Neural cell (in vitro differentiated cells): Measurements from ENCODE around the gene PTPN13. TPM values are rescaled to one million over a fixed set of nuclear protein-coding genes. Genes with fewer than 3 reads are reported as not detected.

ENCODE experiments used
- H2AFZ ChIP-seq: fragments of 200-600, 300-800 bp; sonication (generic), shearing (Covaris generic); 2 replicates; pipeline ENCODE4 v1.6.0; 2014; ENCODE audit warnings: low read depth, mild to moderate bottlenecking, antibody characterized with exemption, low read length, moderate library complexity
- H3F3A ChIP-seq: fragments of 200-600 bp; shearing (Covaris generic); 2 replicates; pipeline ENCODE4 v1.6.1; 2016; ENCODE audit warnings: mild to moderate bottlenecking, moderate library complexity, mixed read lengths, antibody characterized with exemption, low read length; ENCODE audit not compliant: insufficient read depth, poor library complexity, severe bottlenecking
- H3K27ac ChIP-seq: fragments of 200-600, 300-800 bp; sonication (generic), shearing (Covaris generic); 2 replicates; pipeline ENCODE4 v1.5.1; 2014; ENCODE audit warnings: mild to moderate bottlenecking, low read length, moderate library complexity
- H3K27me3 ChIP-seq: fragments of 300-800, 200-600 bp; sonication (generic), shearing (Covaris generic); 2 replicates; pipeline ENCODE4 v1.6.0; 2014; ENCODE audit warnings: mild to moderate bottlenecking, low read depth, low read length, moderate library complexity; ENCODE audit not compliant: insufficient read depth
- H3K36me3 ChIP-seq: fragments of 300-800, 200-600 bp; sonication (generic), shearing (Covaris generic); 2 replicates; pipeline ENCODE4 v1.5.1; 2014; ENCODE audit warnings: mild to moderate bottlenecking, antibody characterized with exemption, low read length, moderate library complexity; ENCODE audit not compliant: insufficient read depth
- H3K4me2 ChIP-seq: fragments of 300-800, 200-600 bp; sonication (generic), shearing (Covaris generic); 2 replicates; pipeline ENCODE4 v1.6.0; 2014; ENCODE audit warnings: mild to moderate bottlenecking, low read length
- H3K4me3 ChIP-seq: fragments of 300-800, 200-600 bp; sonication (generic), shearing (Covaris generic); 2 replicates; pipeline ENCODE4 v1.5.1; 2014; ENCODE audit warnings: mild to moderate bottlenecking, low read length, moderate library complexity
- H3K79me2 ChIP-seq: fragments of 200-600 bp; shearing (Covaris generic); replicated peaks from 2 replicates; pipeline ENCODE4 v1.6.0; 2014; ENCODE audit warnings: mild to moderate bottlenecking, low read length, moderate library complexity; ENCODE audit not compliant: insufficient read depth
- H3K9ac ChIP-seq: fragments of 300-800, 200-600 bp; sonication (generic), shearing (Covaris generic); 2 replicates; pipeline ENCODE4 v1.6.1; 2016; ENCODE audit warnings: mild to moderate bottlenecking, low read length, mixed read lengths
- H3K9me2 ChIP-seq: fragments of 200-600 bp; shearing (Covaris generic); 2 replicates; pipeline ENCODE4 v1.6.1; 2016; ENCODE audit warnings: mild to moderate bottlenecking, low read length, mixed read lengths; ENCODE audit not compliant: insufficient read depth
- H3K9me3 ChIP-seq: fragments of 200-600, 300-800 bp; sonication (generic), shearing (Covaris generic); 2 replicates; pipeline ENCODE4 v1.6.1; 2016; ENCODE audit warnings: mild to moderate bottlenecking, mixed run types, low read length, moderate library complexity, mixed read lengths
- H4K20me1 ChIP-seq: fragments of 200-600 bp; shearing (Covaris generic); 2 replicates; pipeline ENCODE4 v1.6.1; 2016; ENCODE audit warnings: mild to moderate bottlenecking, mixed run types; ENCODE audit not compliant: insufficient read depth
- EP300 ChIP-seq: fragments of 450-650 bp; conservative IDR thresholded peaks from 2 replicates; pipeline ENCODE4 v1.6.1; 2014; ENCODE audit warnings: antibody characterized with exemption, mild to moderate bottlenecking, moderate library complexity; ENCODE audit not compliant: poor library complexity, severe bottlenecking
- EZH2 ChIP-seq: fragments of 200-600, 300-800 bp; shearing (Covaris generic), sonication (generic); IDR thresholded peaks from 2 replicates; pipeline ENCODE4 v1.6.1; 2014; ENCODE audit warnings: antibody characterized with exemption, low read length, borderline replicate concordance, mild to moderate bottlenecking; ENCODE audit not compliant: insufficient read depth, poor library complexity, severe bottlenecking
- MXI1 ChIP-seq: fragments of 450-650 bp; conservative IDR thresholded peaks from 2 replicates; pipeline ENCODE4 v1.6.1; 2014; ENCODE audit warnings: antibody characterized with exemption, mild to moderate bottlenecking; ENCODE audit not compliant: poor library complexity, severe bottlenecking
- POLR2AphosphoS5 ChIP-seq: IDR thresholded peaks from 2 replicates; pipeline ENCODE4 v1.6.1; 2012
- RAD21 ChIP-seq: fragments of 450-650 bp; conservative IDR thresholded peaks from 2 replicates; pipeline ENCODE4 v1.6.1; 2014; ENCODE audit warnings: antibody characterized with exemption, mild to moderate bottlenecking, moderate library complexity
- SMC3 ChIP-seq: fragments of 450-650 bp; conservative IDR thresholded peaks from 2 replicates; pipeline ENCODE4 v1.6.1; 2014; ENCODE audit warnings: antibody characterized with exemption, mild to moderate bottlenecking, moderate library complexity; ENCODE audit not compliant: poor library complexity
- TAF1 ChIP-seq: IDR thresholded peaks from 2 replicates; pipeline ENCODE4 v1.6.1; 2012; ENCODE audit warnings: low read depth
- polyA plus RNA-seq: library from polyadenylated mRNA; depleted of rRNA; stranded (reverse); fragments of >200 nt; gene quantifications from 2 replicates; pipeline ENCODE4 v1.2.3, GENCODE V29; 2014
- TF ChIP-seq, protein P1 (sequence below): fragments of 450-650 bp; IDR thresholded peaks from 2 replicates; pipeline ENCODE4 v1.5.1; 2014; ENCODE audit warnings: antibody characterized with exemption, mild to moderate bottlenecking, moderate library complexity; ENCODE audit not compliant: poor library complexity, severe bottlenecking
- TF ChIP-seq, protein P2 (sequence below): IDR thresholded peaks from 2 replicates; pipeline ENCODE4 v1.6.1; 2012; ENCODE audit warnings: borderline replicate concordance

The PTPN13 gene
- polyA plus RNA-seq, 1 donor from 2014 or later, result 4.7 TPM

DNA sequence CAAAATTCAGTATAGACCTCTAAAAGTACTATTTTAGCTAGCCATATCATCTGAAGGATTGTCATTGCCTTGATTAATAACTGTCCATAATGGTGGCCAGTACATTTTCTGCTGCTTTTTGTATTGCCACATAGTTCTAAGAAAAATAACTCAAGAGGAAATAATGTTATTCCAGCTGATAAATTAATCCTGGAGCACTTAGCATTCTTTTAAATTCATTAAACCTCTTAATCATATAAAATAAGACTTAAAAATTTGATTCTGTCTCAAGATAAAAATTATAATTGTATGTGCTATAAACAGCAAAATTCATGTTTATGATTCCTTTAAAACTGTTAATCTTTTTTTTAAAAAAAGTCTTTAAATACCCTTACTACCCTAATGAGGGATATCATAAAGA is 12.7 kb downstream of the PTPN13 start:
- Histone ChIP-seq H3K4me3 (no peak overlapping the region), H3K9me2 (no peaks in the 10 kb centered on the region), H3K36me3 (no peaks in the 10 kb centered on the region), H2AFZ (no peak overlapping the region), H3F3A (no peaks in the 10 kb centered on the region), H3K27me3 (no peaks in the 10 kb centered on the region), H3K9ac (no peak overlapping the region), H3K4me2 (no peak overlapping the region), H4K20me1 (no peaks in the 10 kb centered on the region), H3K27ac (no peak overlapping the region), H3K9me3 (no peaks in the 10 kb centered on the region), H3K79me2 (peaks cover 52% of the 10 kb centered on the region)
- TF ChIP-seq MXI1 (no peak), SMC3 (no peak), EZH2 (no peak), TAF1 (no peak), RAD21 (no peak), EP300 (no peak), POLR2AphosphoS5 (no peak)
- TF ChIP-seq, protein P1, sequence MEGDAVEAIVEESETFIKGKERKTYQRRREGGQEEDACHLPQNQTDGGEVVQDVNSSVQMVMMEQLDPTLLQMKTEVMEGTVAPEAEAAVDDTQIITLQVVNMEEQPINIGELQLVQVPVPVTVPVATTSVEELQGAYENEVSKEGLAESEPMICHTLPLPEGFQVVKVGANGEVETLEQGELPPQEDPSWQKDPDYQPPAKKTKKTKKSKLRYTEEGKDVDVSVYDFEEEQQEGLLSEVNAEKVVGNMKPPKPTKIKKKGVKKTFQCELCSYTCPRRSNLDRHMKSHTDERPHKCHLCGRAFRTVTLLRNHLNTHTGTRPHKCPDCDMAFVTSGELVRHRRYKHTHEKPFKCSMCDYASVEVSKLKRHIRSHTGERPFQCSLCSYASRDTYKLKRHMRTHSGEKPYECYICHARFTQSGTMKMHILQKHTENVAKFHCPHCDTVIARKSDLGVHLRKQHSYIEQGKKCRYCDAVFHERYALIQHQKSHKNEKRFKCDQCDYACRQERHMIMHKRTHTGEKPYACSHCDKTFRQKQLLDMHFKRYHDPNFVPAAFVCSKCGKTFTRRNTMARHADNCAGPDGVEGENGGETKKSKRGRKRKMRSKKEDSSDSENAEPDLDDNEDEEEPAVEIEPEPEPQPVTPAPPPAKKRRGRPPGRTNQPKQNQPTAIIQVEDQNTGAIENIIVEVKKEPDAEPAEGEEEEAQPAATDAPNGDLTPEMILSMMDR, result no peak
- TF ChIP-seq, protein P2, sequence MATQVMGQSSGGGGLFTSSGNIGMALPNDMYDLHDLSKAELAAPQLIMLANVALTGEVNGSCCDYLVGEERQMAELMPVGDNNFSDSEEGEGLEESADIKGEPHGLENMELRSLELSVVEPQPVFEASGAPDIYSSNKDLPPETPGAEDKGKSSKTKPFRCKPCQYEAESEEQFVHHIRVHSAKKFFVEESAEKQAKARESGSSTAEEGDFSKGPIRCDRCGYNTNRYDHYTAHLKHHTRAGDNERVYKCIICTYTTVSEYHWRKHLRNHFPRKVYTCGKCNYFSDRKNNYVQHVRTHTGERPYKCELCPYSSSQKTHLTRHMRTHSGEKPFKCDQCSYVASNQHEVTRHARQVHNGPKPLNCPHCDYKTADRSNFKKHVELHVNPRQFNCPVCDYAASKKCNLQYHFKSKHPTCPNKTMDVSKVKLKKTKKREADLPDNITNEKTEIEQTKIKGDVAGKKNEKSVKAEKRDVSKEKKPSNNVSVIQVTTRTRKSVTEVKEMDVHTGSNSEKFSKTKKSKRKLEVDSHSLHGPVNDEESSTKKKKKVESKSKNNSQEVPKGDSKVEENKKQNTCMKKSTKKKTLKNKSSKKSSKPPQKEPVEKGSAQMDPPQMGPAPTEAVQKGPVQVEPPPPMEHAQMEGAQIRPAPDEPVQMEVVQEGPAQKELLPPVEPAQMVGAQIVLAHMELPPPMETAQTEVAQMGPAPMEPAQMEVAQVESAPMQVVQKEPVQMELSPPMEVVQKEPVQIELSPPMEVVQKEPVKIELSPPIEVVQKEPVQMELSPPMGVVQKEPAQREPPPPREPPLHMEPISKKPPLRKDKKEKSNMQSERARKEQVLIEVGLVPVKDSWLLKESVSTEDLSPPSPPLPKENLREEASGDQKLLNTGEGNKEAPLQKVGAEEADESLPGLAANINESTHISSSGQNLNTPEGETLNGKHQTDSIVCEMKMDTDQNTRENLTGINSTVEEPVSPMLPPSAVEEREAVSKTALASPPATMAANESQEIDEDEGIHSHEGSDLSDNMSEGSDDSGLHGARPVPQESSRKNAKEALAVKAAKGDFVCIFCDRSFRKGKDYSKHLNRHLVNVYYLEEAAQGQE, result no peak

DNA sequence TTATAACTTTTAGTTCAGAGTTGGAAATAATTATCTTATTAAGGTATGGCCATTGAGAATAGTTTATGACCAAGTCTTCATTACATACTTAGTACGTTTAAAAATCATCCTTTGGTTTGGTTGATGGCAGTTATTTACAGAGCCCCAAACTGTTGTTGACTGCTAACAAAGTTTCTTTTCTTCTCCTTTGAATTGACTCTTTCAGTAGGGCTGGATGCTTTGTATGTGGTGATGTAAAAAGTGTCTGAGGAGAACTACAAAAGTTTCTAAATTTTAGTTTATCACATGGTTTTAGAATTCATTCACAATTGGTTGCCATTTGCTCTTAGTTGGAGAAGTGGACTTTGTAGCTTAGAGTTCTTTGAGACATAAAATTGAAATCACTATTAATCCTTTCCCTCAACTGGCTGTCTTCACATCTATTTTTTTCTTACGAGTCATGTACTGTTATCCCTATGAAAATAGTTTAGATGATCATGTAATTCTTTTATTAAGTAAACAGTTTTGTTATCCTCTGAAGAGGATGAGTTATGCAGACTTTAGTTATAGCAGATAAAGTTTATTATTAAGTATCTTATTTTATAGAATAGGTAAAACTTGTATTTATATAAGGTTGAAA is 14.8 kb downstream of the PTPN13 start:
- Histone ChIP-seq H3K27ac (no peak overlapping the region), H4K20me1 (no peaks in the 10 kb centered on the region), H3K4me3 (no peak overlapping the region), H3F3A (no peaks in the 10 kb centered on the region), H3K9me3 (no peaks in the 10 kb centered on the region), H3K9ac (no peak overlapping the region), H3K9me2 (no peaks in the 10 kb centered on the region), H2AFZ (no peak overlapping the region), H3K4me2 (no peak overlapping the region), H3K36me3 (no peaks in the 10 kb centered on the region), H3K27me3 (no peaks in the 10 kb centered on the region), H3K79me2 (peaks cover 32% of the 10 kb centered on the region)
- TF ChIP-seq, protein P1, result no peak
- no peak for TF ChIP-seq RAD21
- no peak for TF ChIP-seq EZH2
- no peak for TF ChIP-seq SMC3
- TF ChIP-seq, protein P2, result no peak
- TF ChIP-seq POLR2AphosphoS5, result no peak
- no peak for TF ChIP-seq MXI1
- no peak for TF ChIP-seq EP300
- no peak for TF ChIP-seq TAF1
